SK-N-MC (cell line): ENCODE data around the gene PIK3CD.

ENCODE experiments used
- EZH2 ChIP-seq: fragments of 200-600 bp; sonication (generic); IDR thresholded peaks from one replicate; pipeline ENCODE4 v1.6.1; 2017; ENCODE audit warnings: antibody characterized with exemption
- POLR2AphosphoS5 ChIP-seq: IDR thresholded peaks from 2 replicates; pipeline ENCODE4 v1.6.1; 2012; ENCODE audit warnings: mild to moderate bottlenecking, low read depth, low read length, borderline replicate concordance

GRCh38 chr1:9680828-9681227 lies 29.3 kb downstream of the PIK3CD start:
- TF ChIP-seq POLR2AphosphoS5 (no peak), EZH2 (no peak)
